Lower leg skin (tissue), 3 donors: Measurements from ENCODE around the gene GRK3.

Experiments used
- POLR2A ChIP-seq, 2 donors: fragments of 450-650 bp; IDR thresholded peaks; one replicate each; pipeline ENCODE4 v1.6.1; 2016 to 2017; ENCODE audit warnings: antibody characterized with exemption in 2 of 2, mild to moderate bottlenecking in 1 of 2, moderate library complexity in 1 of 2
- TF ChIP-seq, protein P1 (sequence below), 3 donors: fragments of 450-650 bp; IDR thresholded peaks; one replicate each; pipeline ENCODE4 v1.5.1; 2016; ENCODE audit warnings: antibody characterized with exemption in 3 of 3, mild to moderate bottlenecking in 3 of 3, moderate library complexity in 2 of 3

DNA sequence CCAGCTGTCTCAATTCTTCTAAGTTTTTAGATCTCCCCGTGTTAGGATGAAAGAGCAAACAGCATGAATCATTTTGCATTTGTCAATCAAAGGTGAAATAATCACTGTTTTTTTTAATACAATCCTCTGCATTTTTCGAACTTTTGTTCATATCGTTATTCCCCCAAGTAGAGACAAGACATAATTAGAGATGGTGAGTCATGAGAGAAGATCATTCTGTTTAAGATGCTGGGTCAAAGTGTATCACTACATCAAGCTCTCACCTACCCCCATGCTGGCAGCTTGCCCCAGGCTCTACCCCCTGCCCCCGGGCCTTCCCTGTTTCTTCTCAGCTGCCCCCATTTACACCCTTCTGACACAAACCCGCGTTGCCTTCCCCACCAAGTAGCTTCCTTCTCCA, 147.0 kb downstream of the GRK3 start:
- TF ChIP-seq, protein P1, sequence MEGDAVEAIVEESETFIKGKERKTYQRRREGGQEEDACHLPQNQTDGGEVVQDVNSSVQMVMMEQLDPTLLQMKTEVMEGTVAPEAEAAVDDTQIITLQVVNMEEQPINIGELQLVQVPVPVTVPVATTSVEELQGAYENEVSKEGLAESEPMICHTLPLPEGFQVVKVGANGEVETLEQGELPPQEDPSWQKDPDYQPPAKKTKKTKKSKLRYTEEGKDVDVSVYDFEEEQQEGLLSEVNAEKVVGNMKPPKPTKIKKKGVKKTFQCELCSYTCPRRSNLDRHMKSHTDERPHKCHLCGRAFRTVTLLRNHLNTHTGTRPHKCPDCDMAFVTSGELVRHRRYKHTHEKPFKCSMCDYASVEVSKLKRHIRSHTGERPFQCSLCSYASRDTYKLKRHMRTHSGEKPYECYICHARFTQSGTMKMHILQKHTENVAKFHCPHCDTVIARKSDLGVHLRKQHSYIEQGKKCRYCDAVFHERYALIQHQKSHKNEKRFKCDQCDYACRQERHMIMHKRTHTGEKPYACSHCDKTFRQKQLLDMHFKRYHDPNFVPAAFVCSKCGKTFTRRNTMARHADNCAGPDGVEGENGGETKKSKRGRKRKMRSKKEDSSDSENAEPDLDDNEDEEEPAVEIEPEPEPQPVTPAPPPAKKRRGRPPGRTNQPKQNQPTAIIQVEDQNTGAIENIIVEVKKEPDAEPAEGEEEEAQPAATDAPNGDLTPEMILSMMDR (IDR thresholded peaks at IDR 0.05), result no peak
- no peak for TF ChIP-seq POLR2A (IDR thresholded peaks at IDR 0.05)
